Urinary bladder (tissue), 4 donors: ENCODE measurements around the gene COG2. TPM values are rescaled to one million over a fixed set of nuclear protein-coding genes. Genes with fewer than 3 reads are reported as not detected.
"Not testable (repeated sequence)": the region's sequence is repeated elsewhere in the genome, so short reads cannot be mapped to it uniquely, and the experiment has no call there.

ENCODE experiments used
- DNase-seq: peaks from one replicate; pipeline ENCODE4 v3.0.0-alpha.2; 2015; ENCODE audit errors: extremely low spot score
- H3K27ac ChIP-seq: one replicate; pipeline ENCODE4 v1.5.1; 2013; ENCODE audit warnings: low read depth, mild to moderate bottlenecking, moderate library complexity
- H3K36me3 ChIP-seq: one replicate; pipeline ENCODE4 v1.6.1; 2013; ENCODE audit warnings: mild to moderate bottlenecking, moderate library complexity; ENCODE audit not compliant: insufficient read depth
- H3K4me1 ChIP-seq: one replicate; pipeline ENCODE4 v1.6.1; 2013; ENCODE audit warnings: mild to moderate bottlenecking, moderate library complexity; ENCODE audit not compliant: insufficient read depth
- H3K4me3 ChIP-seq: one replicate; pipeline ENCODE4 v1.5.1; 2013; ENCODE audit warnings: low read depth, low read length
- WGBS: extraction: QIAGEN DNeasy Blood & Tissue Kit; methylation state at CpG from one replicate; pipeline ENCODE4 v1.1.7; 2013; 5-methylcytosine and 5-hydroxymethylcytosine counted together
- polyA plus RNA-seq: library from polyadenylated mRNA; stranded (reverse); fragments of 200-250 nt; gene quantifications from one replicate; pipeline ENCODE4 v1.2.3, GENCODE V29; 2013
- total RNA-seq: library from RNA; depleted of rRNA; stranded (reverse); fragments of >200 nt; gene quantifications from one replicate; pipeline ENCODE4 v1.2.3, GENCODE V29; 2014
- donor health status: healthy with polysubstance abuse.
- donor health status: healthy.

The COG2 gene
- total and polyA plus RNA-seq, 2 donors = 14.3 to 29.1 TPM

DNA sequence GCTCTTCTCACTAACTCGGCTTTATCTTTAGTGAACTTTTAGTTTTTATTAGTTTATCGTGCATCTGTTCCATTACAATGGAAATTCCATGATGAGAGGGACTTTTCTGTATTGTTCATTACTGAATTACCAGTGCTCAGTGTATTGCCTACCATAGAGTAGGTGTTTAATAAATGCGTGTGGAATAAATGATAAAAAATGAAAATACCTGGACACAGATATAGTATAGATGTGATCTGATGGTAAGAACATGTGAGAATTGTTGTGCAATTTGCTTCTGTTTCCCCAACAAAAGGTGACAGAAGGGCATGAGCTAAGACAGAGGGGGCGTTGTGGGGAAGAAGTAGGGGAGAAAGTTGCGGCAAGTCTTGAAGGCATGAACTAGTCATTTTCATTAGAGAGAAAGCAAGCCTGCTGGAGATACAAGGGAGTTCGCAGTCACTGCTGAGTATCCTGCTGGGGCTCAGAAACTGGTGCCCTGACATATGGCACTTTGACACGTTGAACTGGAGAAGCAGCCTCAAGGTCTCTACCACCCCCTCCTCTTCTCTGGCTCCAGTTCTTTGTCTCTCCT is 5.6 kb upstream of the COG2 start:
- 78% methylated on average over 7 of the region's 7 CpGs for WGBS
- Histone ChIP-seq H3K4me1 (no peaks in the 10 kb centered on the region), H3K36me3 (no peaks in the 10 kb centered on the region), H3K4me3 (no peak overlapping the region), H3K27ac (no peak overlapping the region)
- no peak for DNase-seq

DNA sequence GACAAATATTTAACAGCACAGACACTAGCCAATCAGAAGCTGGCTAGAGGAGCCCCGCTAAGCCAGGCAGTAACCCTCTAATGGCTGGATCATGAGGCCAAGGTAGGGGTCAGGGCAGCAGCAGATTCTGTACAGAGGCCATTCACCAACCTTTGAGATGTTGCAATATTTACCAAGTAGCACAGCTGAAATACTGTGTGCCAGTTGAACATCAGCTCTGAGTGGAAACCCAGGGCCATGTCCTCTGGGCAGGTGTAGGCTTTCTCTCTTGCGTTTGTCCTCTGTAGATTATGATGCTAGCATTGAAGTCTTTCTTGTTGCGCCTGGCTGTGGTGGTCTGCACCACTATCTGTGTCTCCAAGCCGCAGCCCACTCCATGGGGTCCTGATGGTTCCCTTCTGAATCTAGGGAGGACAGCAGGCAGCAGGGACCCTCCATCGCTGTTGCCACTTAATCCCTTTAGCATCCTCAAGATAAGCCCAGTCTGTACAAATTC is 2.5 kb upstream of the COG2 start:
- Histone ChIP-seq H3K27ac (no peak overlapping the region), H3K4me3 (no peak overlapping the region), H3K36me3 (no peaks in the 10 kb centered on the region), H3K4me1 (peaks cover 3% of the 10 kb centered on the region)
- DNase-seq = no peak
- WGBS = 67% methylated on average over 5 of the region's 5 CpGs

DNA sequence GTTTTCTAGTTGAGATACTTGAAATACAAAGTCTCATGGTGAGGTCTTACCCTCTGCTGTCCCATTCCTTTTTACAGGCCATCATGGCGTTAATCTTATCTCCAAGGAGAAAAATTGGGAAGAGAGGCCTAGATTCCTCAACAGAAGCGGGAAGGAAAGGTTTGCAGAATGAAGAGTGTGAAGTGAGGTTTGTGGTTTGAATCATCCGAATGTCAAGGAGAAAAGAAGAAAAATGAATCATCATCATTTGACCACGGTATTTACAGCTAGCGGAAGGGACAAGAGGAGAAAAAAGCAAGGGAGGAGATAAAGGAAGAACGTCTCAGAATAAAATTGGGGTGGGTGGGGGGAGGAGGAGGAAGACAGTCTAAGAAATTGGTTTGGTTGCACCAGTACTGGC is 935 bp upstream of the COG2 start:
- Histone ChIP-seq H3K36me3 (no peaks in the 10 kb centered on the region), H3K4me1 (peaks cover 3% of the 10 kb centered on the region), H3K4me3 (no peak overlapping the region), H3K27ac (no peak overlapping the region)
- WGBS = 72% methylated on average over 6 of the region's 6 CpGs
- DNase-seq = no peak

DNA sequence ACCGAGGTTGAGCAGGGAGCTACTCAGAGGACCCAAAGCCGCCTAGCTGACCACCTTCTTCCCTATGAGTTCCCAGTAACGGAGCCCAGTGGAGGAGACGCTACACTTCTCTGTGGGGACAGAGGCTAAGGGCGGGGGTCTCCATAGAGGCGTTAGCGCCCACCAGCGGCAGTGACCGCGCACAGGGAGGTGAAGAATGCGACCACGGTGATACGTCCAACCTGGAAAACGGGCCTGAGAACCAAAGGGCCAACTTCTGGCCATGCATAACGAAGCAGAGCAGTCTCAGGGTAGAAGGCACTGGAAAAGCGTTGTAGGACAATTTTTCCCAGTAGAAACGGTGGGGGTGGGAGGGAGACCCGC is 400 bp upstream of the COG2 start:
- no peaks in the 10 kb centered on the region for H3K36me3 ChIP-seq
- no peak overlapping the region for H3K4me3 ChIP-seq
- peaks cover 3% of the 10 kb centered on the region for H3K4me1 ChIP-seq
- H3K27ac ChIP-seq = no peak overlapping the region
- no peak for DNase-seq
- WGBS = 8% methylated on average over 18 of the region's 18 CpGs

DNA sequence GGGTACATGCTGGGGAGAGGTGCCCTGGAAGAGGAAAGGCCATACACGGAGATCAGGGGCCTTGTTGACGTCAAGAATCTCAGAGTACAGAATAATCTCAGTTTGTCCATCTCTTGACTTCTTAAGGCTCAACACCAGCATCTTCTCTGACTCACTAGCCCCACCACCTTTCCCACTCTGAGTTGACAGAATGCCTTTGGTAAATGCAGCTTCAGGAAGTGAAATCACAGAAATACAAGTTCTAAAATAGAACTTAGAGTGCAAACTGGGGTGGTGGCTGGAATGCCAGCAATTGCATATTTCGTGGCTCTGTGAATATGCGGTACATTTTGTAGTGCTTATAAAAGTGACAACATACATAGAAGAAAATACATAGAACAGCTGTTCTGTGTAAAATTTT is 1.6 kb downstream of the COG2 start:
- no peak overlapping the region for H3K4me3 ChIP-seq
- H3K27ac ChIP-seq = no peak overlapping the region
- 37% methylated on average over 4 of the region's 4 CpGs for WGBS
- DNase-seq = no peak
- no peaks in the 10 kb centered on the region for H3K36me3 ChIP-seq
- peaks cover 5% of the 10 kb centered on the region for H3K4me1 ChIP-seq

DNA sequence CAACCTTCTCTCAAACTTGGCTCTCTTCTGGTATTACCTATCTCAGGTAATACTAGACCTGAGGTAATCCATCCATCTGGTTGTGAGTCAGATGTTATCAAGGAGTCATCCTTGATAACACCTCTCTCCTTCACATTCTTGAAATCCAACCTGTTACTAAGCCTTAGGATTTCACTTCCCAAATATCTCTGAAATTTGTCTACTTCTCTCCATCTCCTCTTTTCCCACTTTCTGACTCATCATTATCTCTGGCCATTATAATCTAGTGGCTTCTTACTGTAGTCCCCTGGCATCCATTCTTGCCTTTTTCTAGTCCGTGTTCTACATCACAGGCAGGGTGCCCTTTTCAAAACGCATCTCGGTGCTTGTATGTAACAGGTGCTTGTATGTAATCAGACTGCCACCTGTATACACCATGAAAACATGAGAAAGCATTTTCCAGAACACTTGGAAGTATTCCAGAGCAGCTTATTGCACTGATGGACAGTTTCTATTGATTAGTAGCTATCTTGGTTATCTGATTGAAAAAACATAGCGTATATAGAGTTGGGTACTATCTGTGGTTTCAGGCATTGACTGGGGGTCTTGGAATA is 4.5 kb downstream of the COG2 start:
- no peaks in the 10 kb centered on the region for H3K36me3 ChIP-seq
- H3K4me1 ChIP-seq = peaks cover 5% of the 10 kb centered on the region
- no peak overlapping the region for H3K4me3 ChIP-seq
- no peak overlapping the region for H3K27ac ChIP-seq
- DNase-seq = no peak
- WGBS = 88% methylated on average over 4 of the region's 4 CpGs

DNA sequence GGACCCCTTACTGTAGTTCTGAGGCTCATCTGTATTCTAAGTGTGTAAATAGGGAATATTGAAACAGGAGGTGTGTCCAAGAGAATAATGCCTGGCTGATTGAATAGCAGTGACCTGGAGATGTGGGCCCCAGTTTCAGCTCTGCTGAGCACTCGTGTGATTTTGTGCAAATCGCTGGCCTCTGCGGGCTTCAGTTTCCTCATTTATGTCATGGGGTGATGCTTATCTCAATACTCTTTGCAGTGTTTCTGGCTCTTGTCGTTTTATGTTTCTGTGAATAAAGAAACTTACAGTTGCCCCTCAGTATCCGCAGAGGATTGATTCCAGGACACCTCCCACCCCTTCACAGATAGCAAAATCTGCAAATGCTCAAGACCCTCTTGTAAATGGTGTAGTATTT is 5.0 kb downstream of the COG2 start:
- Histone ChIP-seq H3K4me3 (no peak overlapping the region), H3K4me1 (peaks cover 5% of the 10 kb centered on the region), H3K27ac (no peak overlapping the region), H3K36me3 (no peaks in the 10 kb centered on the region)
- WGBS = 65% methylated on average over 5 of the region's 5 CpGs
- DNase-seq = no peak

DNA sequence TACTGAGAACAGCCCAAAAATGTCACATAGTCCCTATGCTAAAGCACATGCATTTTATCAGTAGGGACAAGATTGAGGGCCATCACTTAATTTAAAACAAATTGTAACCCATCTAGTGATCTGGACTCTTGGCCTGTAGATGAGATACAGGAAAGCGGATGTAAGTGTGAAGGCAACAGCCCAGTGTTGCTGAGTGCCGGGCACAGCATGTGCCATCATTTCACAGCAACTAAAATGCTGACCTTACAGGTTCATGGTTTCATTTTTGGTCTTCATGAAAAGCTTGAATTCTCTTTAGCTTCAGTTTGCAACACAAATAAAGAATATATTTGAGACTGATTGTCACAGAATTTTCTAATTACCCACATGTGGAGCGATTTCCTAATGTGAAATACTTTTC is 5.8 kb downstream of the COG2 start:
- 91% methylated on average over 3 of the region's 3 CpGs for WGBS
- Histone ChIP-seq H3K4me3 (no peak overlapping the region), H3K4me1 (peaks cover 5% of the 10 kb centered on the region), H3K27ac (no peak overlapping the region), H3K36me3 (no peaks in the 10 kb centered on the region)
- no peak for DNase-seq

DNA sequence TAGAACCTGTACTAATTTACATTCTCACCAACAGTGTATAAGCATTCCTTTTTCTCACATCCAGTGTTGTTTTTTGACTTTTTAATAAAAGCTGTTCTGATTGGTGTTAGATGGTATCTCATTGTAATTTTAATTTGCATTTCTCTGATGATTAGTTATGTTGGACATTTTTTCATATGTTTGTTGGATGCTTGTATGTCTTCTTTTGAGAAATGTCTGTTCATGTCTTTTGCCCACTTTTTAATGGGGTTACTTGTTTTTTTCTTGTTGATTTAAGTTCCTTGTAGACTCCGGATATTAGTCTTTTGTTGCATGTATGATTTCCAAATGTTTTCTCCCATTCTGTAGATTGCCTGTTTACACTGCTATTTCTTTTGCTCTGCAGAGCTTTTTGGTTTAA is 8.0 kb downstream of the COG2 start:
- no peaks in the 10 kb centered on the region for H3K36me3 ChIP-seq
- no peak overlapping the region for H3K4me3 ChIP-seq
- 93% methylated on average over 1 of the region's 1 CpG for WGBS
- DNase-seq = no peak
- H3K27ac ChIP-seq = no peak overlapping the region
- peaks cover 2% of the 10 kb centered on the region for H3K4me1 ChIP-seq

DNA sequence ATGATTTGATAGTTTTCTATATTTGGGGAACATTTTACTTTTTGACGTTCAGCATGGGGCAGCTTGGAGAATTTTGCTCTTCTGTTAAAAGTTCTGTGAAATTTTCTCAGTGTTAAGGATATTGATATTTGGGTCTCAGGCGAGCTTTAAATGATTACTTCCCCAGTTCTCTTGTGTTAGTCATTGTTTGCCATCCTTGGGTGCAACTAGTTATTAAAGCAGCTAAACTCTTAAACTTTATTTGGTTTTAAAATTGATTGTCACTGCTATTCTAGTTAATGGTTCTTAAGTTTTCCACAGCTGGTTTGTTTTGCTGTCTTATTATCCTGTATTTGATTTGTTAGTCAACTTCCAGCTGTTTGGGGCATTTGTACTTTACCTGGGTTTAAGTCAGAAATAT is 9.0 kb downstream of the COG2 start:
- no peaks in the 10 kb centered on the region for H3K36me3 ChIP-seq
- DNase-seq = no peak
- H3K27ac ChIP-seq = no peak overlapping the region
- 89% methylated on average over 2 of the region's 2 CpGs for WGBS
- H3K4me3 ChIP-seq = no peak overlapping the region
- H3K4me1 ChIP-seq = peaks cover 2% of the 10 kb centered on the region

DNA sequence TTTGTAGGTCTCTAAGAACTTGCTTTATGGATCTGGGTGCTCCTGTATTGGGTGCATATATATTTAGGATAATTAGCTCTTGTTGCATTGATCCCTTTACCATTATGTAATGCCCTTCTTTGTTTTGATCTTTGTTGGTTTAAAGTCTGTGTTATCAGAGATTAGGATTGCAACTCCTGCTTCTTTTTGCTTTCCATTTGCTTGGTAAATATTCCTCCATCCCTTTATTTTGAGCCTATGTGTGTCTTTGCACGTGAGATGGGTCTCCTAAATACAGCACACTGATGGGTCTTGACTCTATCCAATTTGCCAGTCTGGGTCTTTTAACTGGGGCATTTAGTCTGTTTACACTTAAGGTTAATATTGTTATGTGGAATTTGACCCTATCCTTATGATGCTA is 14.4 kb downstream of the COG2 start:
- 95% methylated on average over 1 of the region's 1 CpG for WGBS
- H3K4me1 ChIP-seq, DNase-seq, H3K27ac ChIP-seq, H3K4me3 ChIP-seq, H3K36me3 ChIP-seq: not testable (repeated sequence)

DNA sequence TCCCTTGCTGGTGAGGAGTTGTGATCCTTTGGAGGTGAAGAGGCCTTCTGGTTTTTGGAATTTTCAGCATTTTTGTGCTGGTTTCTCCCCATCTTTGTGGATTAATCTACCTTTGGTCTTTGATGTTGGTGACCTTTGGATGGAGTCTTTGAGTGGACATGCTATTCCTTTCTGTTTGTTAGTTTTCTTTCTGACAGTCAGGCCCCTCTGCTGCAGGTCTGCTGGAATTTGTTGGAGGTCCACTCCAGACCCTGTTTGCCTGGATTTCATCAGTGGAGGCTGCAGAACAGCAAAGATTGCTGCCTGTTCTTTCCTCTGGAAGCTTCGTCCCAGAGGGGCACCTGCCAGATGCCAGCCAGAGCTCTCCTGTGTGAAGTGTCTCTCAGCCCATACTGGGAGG is 15.8 kb downstream of the COG2 start:
- H3K4me3 ChIP-seq, H3K36me3 ChIP-seq, H3K4me1 ChIP-seq, H3K27ac ChIP-seq, DNase-seq: not testable (repeated sequence)
- 94% methylated on average over 1 of the region's 1 CpG for WGBS

DNA sequence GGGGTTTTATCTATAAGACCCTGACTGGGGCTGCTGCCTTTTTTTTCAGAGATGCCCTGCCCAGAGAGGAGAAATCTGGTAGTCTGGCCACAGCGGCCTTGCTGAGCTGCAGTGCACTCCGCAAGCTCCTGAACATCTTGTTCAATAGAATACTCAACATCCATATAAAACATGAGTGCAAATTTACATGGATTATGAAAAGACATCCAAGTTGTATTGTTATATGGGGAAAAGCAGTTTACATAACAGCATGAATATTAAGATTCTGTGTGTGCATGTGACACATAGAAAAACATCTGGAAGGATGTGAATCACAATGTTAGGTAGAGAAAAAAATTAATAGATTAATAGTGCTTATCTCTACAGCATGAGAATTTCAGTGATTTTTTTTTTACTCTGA is 16.4 kb downstream of the COG2 start:
- Histone ChIP-seq H3K4me3 (no peak overlapping the region), H3K4me1 (no peaks in the 10 kb centered on the region), H3K36me3 (peaks cover 2% of the 10 kb centered on the region), H3K27ac (no peak overlapping the region)
- WGBS = 97% methylated on average over 2 of the region's 2 CpGs
- DNase-seq = no peak

DNA sequence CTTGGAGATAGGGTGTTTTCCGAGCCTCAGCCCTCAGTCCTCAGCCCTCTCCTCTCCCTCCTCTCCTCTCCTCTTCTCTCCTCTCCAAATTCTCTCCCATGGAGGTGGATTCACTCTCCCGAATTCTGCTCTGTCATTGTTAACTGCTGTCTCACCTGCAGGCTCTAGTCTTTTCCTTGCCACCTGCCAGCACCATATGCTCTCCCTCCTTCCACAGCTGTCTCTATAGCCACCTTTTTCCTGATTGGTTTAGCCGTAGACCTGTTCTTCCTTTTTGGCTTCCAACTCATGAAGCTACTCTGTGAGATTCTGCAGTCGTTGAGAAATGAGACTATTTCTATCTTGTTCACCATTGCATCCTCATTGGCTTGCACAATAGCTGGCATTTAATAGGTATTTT is 19.7 kb downstream of the COG2 start:
- Histone ChIP-seq H3K4me1 (no peaks in the 10 kb centered on the region), H3K36me3 (peaks cover 6% of the 10 kb centered on the region), H3K27ac (no peak overlapping the region), H3K4me3 (no peak overlapping the region)
- 83% methylated on average over 4 of the region's 4 CpGs for WGBS
- DNase-seq = no peak

DNA sequence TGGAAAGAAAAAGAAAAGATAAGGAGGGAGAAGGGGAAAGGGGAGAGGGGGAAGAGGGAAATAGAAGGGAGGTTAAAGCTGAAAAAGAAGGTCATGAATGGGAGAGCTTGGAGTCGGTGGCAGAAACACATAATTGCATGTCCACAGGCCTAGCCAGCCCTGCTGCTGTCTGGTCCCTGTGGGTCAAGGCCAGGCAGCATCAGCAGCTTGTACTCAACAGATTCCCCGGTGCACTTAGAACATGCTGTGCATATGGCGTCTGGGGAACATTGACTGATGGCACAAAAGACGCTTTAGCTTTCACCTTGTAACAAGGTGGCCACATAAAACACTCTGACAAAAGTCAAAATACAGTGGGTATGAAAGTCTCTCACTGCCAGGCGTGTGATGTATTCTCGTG is 25.9 kb downstream of the COG2 start:
- DNase-seq = no peak
- Histone ChIP-seq H3K4me3 (no peak overlapping the region), H3K36me3 (peaks cover 8% of the 10 kb centered on the region), H3K4me1 (no peaks in the 10 kb centered on the region), H3K27ac (no peak overlapping the region)
- 95% methylated on average over 6 of the region's 6 CpGs for WGBS
